Vagina (tissue), 2 donors: ENCODE results near the gene MYO7A. TPM values are rescaled to one million over a fixed set of nuclear protein-coding genes. Genes with fewer than 3 reads are reported as not detected.

ENCODE experiments used
- DNase-seq, 2 donors: peaks; one replicate each; pipeline ENCODE4 v3.0.0-alpha.2; 2017; ENCODE audit errors: extremely low spot score in 2 of 2
- H3K27ac ChIP-seq: fragments of 200-600 bp; sonication (generic); one replicate; pipeline ENCODE4 v1.5.1; 2019
- H3K27me3 ChIP-seq: fragments of 200-600 bp; sonication (generic); one replicate; pipeline ENCODE4 v1.5.1; 2019
- H3K36me3 ChIP-seq, 2 donors: fragments of 200-600 bp; sonication (generic); one replicate each; pipeline ENCODE4 v1.5.1; 2017 to 2019
- H3K4me1 ChIP-seq: fragments of 200-600 bp; sonication (generic); one replicate; pipeline ENCODE4 v1.5.1; 2019
- H3K4me3 ChIP-seq, 2 donors: fragments of 200-600 bp; sonication (generic); 1 replicate in 1 of 2; 2 replicates in 1 of 2; pipeline ENCODE4 v1.5.1; 2016 to 2019
- H3K9me3 ChIP-seq: fragments of 200-600 bp; sonication (generic); one replicate; pipeline ENCODE4 v1.5.1; 2019
- CTCF ChIP-seq, 3 experiments: fragments of 450-650 bp in 2 of 3; fragments of 200-600 bp in 1 of 3; sonication (generic) in 1 of 3; IDR thresholded peaks; one replicate each; pipeline ENCODE4 v1.5.1; 2017 to 2019; ENCODE audit warnings: antibody characterized with exemption in 3 of 3, mild to moderate bottlenecking in 2 of 3, moderate library complexity in 2 of 3
- POLR2A ChIP-seq, 2 donors: fragments of 450-650 bp; IDR thresholded peaks; one replicate each; pipeline ENCODE4 v1.6.1; 2017; ENCODE audit warnings: antibody characterized with exemption in 2 of 2, mild to moderate bottlenecking in 2 of 2, moderate library complexity in 2 of 2
- POLR2AphosphoS5 ChIP-seq, 2 donors: sonication (generic); formaldehyde crosslinking; IDR thresholded peaks; one replicate each; pipeline ENCODE4 v1.9.0; 2017; ENCODE audit warnings: antibody characterized with exemption in 2 of 2, mild to moderate bottlenecking in 2 of 2, low read depth in 1 of 2; ENCODE audit not compliant: insufficient read depth in 1 of 2
- intact Hi-C: fragments of 100-400 bp; cut with DNase I; formaldehyde crosslinking; loops from one replicate; pipeline ENCODE4 v1.15.1; 2023
- total RNA-seq: library from RNA; depleted of rRNA; stranded (reverse); fragments of >200 nt; gene quantifications from one replicate; pipeline ENCODE4 v1.2.3, GENCODE V29; 2016

Gene MYO7A
- total RNA-seq, 1 donor from 2014 or later, result 9.1 TPM

- no peak overlapping the region for H3K27ac ChIP-seq
- no peak overlapping the region for H3K4me3 ChIP-seq
- no peak for DNase-seq
- peaks cover 6% of the 10 kb centered on the region for H3K4me1 ChIP-seq
- H3K9me3 ChIP-seq, result no peaks in the 10 kb centered on the region
- no peaks in the 10 kb centered on the region for H3K27me3 ChIP-seq
- no peak for TF ChIP-seq POLR2A (IDR thresholded peaks at IDR 0.05)
- intact Hi-C loops, result no loop called here
- no peaks in the 10 kb centered on the region for H3K36me3 ChIP-seq
These were observed 25.5 kb downstream of the MYO7A start for GRCh38 chr11:77153276-77154185.

GRCh38 chr11:77154381-77155081 lies 26.5 kb downstream of the MYO7A start:
- H3K27me3 ChIP-seq, result no peaks in the 10 kb centered on the region
- H3K4me1 ChIP-seq, result peaks cover 6% of the 10 kb centered on the region
- H3K9me3 ChIP-seq, result no peaks in the 10 kb centered on the region
- no peak overlapping the region for H3K4me3 ChIP-seq
- intact Hi-C loops, result no loop called here
- H3K36me3 ChIP-seq, result no peaks in the 10 kb centered on the region
- no peak for TF ChIP-seq CTCF (IDR thresholded peaks at IDR 0.05)
- no peak for TF ChIP-seq POLR2AphosphoS5 (IDR thresholded peaks at IDR 0.05; ENCODE audit: insufficient read depth in 1 of 2, low read depth in 1 of 2)
- TF ChIP-seq POLR2A (IDR thresholded peaks at IDR 0.05), result no peak
- no peak for DNase-seq
- H3K27ac ChIP-seq, result no peak overlapping the region

GRCh38 chr11:77155082-77155475 lies 27.0 kb downstream of the MYO7A start:
- H3K27ac ChIP-seq, result no peak overlapping the region

GRCh38 chr11:77155556-77156130 lies 27.6 kb downstream of the MYO7A start:
- Histone ChIP-seq H3K36me3 (no peaks in the 10 kb centered on the region), H3K27ac (no peak overlapping the region), H3K4me1 (peaks cover 6% of the 10 kb centered on the region), H3K4me3 (no peak overlapping the region), H3K27me3 (no peaks in the 10 kb centered on the region), H3K9me3 (no peaks in the 10 kb centered on the region)
- intact Hi-C loops, result no loop called here
- no peak for TF ChIP-seq POLR2AphosphoS5 (IDR thresholded peaks at IDR 0.05; ENCODE audit: insufficient read depth in 1 of 2, low read depth in 1 of 2)
- TF ChIP-seq CTCF (IDR thresholded peaks at IDR 0.05), result no peak
- TF ChIP-seq POLR2A (IDR thresholded peaks at IDR 0.05), result no peak
- DNase-seq, result no peak

More at GRCh38 chr11:77155082-77155475, 27.0 kb downstream of the MYO7A start:
- intact Hi-C loops, result no loop called here
- no peak overlapping the region for H3K4me3 ChIP-seq
- H3K4me1 ChIP-seq, result peaks cover 6% of the 10 kb centered on the region
- no peaks in the 10 kb centered on the region for H3K27me3 ChIP-seq
- no peaks in the 10 kb centered on the region for H3K9me3 ChIP-seq
- H3K36me3 ChIP-seq, result no peaks in the 10 kb centered on the region
- no peak for TF ChIP-seq CTCF (IDR thresholded peaks at IDR 0.05)
- TF ChIP-seq POLR2AphosphoS5 (IDR thresholded peaks at IDR 0.05; ENCODE audit: insufficient read depth in 1 of 2, low read depth in 1 of 2), result no peak
- no peak for TF ChIP-seq POLR2A (IDR thresholded peaks at IDR 0.05)
- DNase-seq, result no peak

GRCh38 chr11:77156396-77157195 lies 28.6 kb downstream of the MYO7A start:
- no peak for DNase-seq
- no peak for TF ChIP-seq POLR2A (IDR thresholded peaks at IDR 0.05)
- no peak for TF ChIP-seq POLR2AphosphoS5 (IDR thresholded peaks at IDR 0.05; ENCODE audit: insufficient read depth in 1 of 2, low read depth in 1 of 2)
- TF ChIP-seq CTCF (IDR thresholded peaks at IDR 0.05), result no peak
- no peaks in the 10 kb centered on the region for H3K9me3 ChIP-seq
- no peaks in the 10 kb centered on the region for H3K36me3 ChIP-seq
- intact Hi-C loops, result no loop called here
- peaks cover 6% of the 10 kb centered on the region for H3K4me1 ChIP-seq
- H3K4me3 ChIP-seq, result no peak overlapping the region
- H3K27ac ChIP-seq, result no peak overlapping the region
- H3K27me3 ChIP-seq, result no peaks in the 10 kb centered on the region
